ENCODE results near the gene INAFM2.
A peak's percentile ranks its signal among the peaks of the same experiment; 100 is the strongest.

GRCh38 chr15:40279437-40280141, 43.9 kb upstream of the INAFM2 start:
- peak in 2 of 3 experiments; percentile 94 to 99 for TF ChIP-seq CTCF (IDR thresholded peaks at IDR 0.05)
- no peak for TF ChIP-seq POLR2A (IDR thresholded peaks at IDR 0.05; ENCODE audit: low read depth)
- TF ChIP-seq POLR2AphosphoS5 (IDR thresholded peaks at IDR 0.05): peak in 1 of 2 donors; percentile 35

Measured in esophagus muscularis mucosa (tissue), 3 donors.